Measurements from ENCODE around the gene SRR.

DNA sequence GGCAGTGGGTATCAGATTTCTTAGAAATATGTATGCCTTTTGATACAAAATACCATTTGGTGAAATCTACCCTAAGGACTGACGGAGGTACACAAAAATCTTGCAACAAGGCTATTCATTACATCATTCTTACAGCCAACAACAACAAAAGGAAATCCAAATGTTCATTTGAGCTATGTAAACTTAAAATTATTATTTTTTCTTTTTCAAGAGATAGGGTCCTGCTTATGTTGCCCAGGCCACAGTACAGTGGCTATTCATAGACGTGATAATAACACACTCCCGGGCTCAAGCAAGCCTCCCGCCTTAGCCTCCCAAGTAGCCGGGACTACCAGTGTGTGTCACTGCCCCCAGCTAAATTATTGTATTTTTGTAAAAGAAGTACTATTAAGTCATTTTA, 9.0 kb downstream of the SRR start:
- TF ChIP-seq CTCF (conservative IDR thresholded peaks at IDR 0.05) (no peak), ZFX (IDR thresholded peaks at IDR 0.05) (no peak)
